HG03378 (cell line): ENCODE measurements around the gene ASRGL1.
"Not testable (repeated sequence)": the region's sequence is repeated elsewhere in the genome, so short reads cannot be mapped to it uniquely, and the experiment has no call there.

ENCODE experiments used
- ATAC-seq: cut with Tn5 transposase; IDR thresholded peaks from one replicate; pipeline ENCODE4 v1.9.1; 2021; ENCODE audit warnings: mild to moderate bottlenecking, moderate library complexity; ENCODE audit not compliant: unreplicated experiment

ASRGL1 gene

DNA sequence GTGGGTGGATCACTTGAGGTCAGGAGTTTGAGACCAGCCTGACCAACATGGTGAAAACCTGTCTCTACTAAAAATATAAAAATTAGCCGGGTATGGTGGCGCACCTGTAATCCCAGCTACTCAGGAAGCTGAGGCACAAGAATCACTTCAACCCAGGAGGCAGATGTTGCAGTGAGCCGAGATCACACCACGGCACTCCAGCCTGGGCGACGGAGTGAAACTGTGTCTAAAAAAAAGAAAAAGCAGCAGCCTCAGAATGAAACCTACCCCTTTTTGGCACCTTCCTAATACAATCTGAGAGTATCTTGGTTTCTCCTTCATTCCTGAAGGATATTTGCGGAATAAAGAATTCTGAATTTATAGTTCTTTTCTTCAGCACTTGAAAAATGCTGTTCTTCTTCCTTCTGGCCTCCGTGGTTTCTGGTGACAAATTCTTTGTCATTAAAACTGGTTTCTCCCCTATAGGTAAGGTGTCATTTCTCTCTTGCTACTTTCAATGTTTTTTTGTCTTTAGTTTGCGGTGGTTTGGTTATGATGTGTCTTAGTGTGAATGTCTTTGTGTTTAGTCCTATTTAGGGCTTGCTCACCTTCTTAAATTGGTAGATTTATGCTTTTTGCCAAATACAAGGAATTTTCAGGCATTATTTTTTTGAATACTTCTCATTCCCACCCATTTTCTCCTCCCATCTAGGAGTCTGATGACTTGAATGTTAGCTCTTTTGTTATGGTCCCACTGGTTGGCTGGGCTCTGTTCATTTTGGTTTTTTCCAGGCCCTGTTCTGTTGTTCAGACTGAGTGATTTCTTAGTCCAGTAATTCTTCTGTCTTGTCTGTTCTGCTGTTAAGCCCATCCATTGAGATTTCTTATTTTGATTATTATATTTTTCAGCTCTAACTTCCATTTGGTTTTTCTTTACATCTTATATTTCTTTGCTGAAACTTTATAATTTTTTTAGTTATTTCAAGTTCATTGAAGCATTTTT, 15.4 kb downstream of the ASRGL1 start:
- ATAC-seq = no peak

DNA sequence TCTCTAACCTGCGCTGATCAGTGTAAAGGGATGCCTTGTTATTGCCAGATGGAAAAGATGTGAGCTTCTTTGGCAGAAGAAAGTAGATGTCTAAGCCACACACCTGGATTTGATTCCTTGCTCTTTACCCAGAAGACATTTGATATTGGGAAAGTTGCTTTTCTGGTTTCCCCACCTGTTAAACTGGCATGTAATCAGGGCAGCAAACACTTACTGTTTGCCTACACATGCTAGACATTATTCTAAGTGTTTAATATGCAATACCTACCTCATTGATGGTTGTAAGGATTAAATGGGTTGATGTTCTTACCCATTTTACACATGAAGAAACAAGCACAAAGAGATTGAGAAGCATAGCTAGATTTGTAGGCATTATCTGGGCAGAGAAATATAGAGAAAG, 16.6 kb downstream of the ASRGL1 start:
- no peak for ATAC-seq

DNA sequence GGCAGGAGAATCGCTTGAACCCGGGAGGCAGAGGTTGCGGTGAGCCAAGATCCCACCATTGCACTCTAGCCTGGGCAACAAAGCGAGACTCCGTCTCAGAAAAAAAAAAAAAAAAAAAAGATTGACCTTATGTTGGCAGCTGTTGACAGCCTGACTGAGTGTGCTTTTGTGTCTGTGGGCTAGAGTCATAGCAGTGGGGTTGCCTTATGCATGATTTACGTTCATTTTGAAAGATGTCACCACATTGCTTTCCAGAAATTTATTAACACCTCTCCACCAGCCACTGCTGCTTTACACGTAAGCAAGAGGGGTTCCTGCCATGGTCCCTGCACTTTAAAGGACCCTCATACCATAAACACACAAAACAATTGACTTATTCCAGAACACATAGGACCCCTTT, 21.0 kb downstream of the ASRGL1 start:
- ATAC-seq = no peak

DNA sequence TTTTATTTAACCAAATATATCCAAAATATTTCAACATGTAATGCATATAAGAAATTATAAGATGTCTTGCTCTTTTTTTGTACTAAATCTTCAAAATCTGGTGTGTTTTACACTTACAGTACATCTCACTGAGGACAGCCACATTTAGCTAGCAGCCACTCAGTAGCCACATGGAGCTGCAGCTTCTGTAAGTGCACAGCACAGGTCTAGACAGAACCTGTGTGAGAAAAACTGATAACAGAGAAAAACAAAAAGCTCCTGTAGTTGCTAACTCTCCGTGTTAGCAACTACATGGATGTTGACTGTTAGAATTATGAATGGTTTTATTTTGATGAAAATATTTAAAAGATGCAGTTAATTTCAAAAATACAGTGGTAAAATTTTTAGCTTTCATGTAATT, 22.2 kb downstream of the ASRGL1 start:
- no peak for ATAC-seq

DNA sequence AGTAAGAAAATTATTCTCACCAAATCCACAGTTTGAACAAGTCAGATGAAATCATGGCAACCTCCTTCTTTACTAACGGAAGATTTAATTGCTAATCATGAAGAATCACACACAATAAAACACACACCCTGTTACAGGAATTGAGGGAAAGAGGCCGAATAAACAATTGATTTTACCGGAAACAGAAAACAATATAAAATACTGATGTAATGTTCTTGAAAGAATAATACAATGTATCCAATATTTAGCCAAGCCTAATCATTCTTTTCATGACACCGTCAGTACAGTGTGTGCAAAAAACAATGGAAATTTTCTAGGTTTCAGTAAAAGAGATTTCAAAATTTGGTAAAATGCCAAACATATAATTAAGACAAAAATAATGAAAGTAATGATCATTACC, 23.4 kb downstream of the ASRGL1 start:
- no peak for ATAC-seq

DNA sequence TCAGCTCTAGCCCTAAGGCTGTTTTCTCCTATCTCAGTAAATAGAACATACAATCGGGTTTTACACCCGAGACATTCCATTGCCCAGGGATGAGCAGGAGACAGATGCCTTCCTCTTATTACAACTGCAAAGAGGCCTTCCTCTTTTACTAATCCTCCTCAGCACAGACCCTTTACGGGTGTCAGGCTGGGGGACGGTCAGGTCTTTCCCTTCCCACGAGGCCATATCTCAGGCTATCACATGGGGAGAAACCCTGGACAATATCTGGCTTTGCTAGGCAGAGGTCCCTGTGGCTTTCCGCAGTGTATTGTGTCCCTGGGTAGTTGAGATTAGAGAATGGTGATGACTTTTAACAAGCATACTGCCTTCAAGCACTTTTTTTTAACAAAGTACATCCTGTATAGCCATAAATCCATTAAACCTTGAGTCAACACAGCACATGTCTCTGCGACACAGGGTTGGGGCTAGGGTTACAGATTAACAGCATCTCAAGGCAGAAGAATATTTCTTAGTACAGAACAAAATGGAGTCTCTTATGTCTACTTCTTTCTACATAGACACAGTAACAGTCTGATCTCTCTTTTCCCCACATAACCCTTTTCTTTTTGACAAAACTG, 31.7 kb downstream of the ASRGL1 start:
- ATAC-seq = not testable (repeated sequence)

DNA sequence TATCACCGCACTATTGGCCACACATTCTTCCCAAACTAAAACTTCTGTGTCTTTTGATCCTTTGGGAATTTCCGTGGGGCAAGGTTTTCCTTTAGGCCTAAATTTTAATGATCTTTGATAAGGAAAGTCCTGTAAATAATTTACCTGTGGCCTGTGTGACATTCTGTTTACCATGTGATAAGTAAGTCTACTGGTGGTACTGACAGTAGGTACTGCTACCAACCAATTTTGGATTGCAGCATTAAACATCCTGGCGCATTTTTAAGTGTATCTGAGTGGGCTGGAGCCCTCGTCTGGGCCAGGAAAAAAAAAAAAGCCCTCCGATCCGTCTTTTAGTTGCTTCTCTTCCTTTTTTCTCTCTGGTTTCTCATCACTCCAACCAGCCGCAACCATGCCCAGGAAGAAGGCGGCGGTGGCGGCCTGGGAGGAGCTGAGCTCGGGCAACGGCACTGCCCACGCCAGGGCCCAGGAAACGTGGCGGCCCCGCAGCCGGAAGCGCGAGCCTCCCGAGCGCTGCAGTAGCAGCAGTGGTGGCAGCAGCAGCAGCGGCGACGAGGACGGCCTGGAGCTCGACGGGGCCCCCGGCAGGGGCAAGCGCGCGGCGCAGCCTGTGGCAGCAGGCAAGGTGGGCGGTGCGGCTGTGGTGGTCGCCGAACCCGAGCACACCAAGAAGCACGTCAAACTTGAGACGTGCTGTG, 33.6 kb downstream of the ASRGL1 start:
- no peak for ATAC-seq

DNA sequence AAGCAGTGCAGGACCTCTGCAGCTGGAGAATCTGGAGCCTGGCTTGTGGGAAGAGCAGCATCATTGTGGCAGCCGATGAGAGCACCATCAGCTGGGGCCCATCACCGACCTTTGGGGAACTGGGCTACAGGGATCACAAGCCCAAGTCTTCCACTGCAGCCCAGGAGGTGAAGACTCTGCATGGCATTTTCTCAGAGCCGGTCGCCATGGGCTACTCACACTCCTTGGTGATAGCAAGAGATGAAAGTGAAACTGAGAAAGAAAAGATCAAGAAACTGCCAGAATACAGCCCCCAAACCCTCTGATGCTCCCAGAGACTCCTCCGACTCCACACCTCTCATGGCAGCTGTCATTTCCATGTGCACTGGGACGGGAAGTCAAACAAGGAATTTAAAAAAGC, 35.6 kb downstream of the ASRGL1 start:
- no peak for ATAC-seq

DNA sequence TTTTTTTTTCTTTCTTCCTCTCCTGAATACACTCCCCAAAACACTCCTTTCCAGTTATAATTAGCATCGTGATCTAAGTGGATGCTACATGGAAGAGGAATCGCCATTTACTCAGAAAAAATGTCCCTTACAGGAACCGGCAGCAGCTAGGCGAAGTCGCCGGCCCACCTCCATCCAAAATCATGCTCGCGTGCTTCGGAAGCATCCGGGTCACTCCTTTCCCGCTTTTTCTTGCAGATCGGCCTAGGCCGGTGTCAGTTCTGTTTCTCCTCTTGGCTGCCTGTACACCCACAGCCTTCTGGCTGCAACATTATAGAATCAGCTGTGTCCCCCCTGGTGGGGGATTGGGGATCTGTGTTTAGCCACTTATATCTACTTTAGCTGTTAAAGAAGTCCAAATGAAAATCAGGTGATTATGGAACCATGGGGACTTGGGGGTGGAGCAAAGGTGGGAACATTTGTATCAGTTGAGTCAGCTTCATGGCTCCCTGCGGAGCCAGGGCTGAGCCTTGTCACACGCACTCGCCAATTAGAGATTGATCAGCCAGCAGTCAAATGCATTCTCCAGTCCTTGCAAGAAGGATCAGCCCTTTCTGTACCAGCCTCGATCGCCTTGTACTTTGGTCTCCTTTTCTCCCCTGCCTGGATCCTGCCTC, 36.3 kb downstream of the ASRGL1 start:
- no peak for ATAC-seq

DNA sequence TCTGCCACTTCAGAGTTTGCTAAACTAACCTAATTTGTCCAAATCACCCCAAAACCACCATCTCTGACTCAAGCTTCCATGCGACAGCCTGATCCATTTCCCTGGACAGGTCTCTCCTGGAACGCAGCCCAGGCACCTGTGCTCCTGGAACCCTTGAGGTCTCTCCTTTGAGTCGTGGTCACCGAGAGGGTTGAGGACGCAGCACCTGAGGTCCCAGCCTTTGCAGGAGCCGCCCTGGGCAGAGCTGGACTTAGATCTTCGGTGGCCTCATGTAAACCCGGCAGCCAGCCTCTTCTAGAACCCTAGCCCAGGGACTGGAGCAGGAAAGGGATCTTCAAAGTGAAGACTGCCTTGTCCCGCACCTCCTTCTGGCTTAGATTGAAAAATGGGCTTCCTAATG, 37.6 kb downstream of the ASRGL1 start:
- no peak for ATAC-seq

DNA sequence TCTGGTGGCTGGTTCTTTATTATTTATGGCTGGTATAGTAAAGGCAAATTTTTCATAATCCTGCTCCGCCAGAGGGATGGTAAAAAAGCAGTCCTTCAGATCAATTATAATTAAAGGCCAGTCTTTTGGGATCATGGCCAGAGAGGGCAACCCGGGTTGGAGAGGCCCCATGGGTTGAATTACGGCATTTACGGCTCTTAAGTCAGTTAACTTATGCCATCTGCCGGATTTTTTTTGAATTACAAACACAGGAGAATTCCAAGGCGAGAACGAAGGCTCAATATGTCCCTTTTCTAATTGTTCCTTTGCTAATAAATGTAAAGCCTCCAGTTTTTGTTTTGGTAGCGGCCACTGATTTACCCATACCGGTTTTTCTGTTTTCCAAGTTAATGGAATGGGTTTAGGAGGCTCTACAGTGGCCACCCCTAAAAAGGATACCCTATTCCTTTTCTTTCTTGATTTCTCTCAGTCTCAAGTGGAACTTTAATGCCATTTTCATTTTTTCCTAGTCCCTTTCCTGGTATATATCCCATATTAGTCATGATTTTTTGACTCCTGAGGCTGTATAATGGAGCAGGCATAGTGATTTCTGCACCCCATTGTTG, 41.3 kb downstream of the ASRGL1 start:
- ATAC-seq = not testable (repeated sequence)

DNA sequence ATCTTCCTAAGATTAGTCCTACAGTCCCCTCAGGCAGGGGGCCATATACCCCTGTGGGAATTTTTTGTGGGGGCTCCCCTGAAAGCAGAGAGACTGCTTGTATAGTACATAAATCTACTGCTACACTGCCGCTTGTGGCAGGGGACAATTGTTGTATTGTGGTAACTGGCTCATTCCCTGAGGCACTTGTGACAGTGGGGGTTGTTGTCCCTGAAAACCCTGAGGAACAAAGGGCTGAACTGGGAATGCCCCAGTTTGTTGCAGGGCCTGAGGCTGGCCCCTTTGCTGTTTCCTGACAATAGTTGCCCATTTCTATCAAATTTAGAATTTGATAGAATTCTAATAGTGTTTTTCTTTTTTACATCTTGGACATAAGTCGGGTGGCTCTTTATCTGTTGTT, 42.3 kb downstream of the ASRGL1 start:
- ATAC-seq = not testable (repeated sequence)

DNA sequence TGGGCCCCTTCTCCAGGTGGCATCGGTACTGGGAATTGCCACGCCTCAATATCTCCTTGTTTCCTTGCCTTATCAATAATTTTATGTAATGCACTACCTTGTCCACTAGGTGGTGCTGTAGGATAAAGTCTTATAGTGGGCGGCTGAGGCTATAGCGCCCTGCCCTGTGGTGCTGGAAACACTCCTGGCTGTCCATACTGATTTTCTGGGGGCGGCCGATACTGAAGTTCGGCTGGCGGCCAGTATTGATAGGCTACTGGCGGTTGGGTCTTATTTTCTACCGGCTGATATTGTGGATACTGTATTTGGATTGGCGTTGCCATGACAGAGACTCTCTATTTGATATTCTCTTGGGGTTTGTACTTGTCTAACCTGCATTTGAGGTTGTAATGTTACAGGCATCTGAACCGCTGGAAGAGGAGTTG, 43.6 kb downstream of the ASRGL1 start:
- ATAC-seq = not testable (repeated sequence)

DNA sequence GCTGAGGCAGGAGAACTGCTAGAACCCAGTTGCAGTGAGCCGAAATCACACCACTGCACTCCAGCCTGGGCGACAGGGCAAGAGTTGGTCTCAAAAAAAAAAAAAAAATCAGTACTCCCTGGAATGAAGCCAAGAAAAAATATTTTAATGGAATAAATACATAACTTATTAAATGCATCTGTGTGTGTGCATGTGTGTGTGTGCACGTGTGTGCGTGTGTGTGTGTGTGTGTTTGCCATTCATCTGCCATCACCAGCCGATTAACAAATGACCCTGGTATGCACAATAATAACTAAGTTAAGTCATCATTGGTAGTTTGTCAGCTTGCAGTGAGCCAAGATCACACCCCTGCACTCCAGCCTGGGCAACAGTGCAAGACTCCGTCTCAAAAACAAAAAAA, 46.6 kb downstream of the ASRGL1 start:
- ATAC-seq = no peak

DNA sequence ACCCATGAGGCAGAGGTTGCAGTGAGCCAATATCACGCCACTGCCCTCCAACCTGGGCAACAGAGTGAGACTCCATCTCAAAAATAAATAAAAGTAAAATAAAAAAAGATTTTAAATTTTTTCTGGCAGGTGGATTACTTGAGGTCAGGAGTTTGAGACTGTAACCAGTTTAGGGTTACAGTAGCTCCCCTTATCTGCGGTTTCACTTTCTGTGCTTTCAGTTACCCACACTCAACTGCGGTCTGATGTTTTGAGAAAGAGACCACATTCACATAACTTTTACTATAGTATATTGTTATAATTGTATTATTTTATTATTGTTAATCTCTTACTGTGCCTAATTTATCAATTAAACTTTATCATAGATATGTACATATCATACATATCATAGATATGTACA, 48.8 kb downstream of the ASRGL1 start:
- not testable (repeated sequence) for ATAC-seq

DNA sequence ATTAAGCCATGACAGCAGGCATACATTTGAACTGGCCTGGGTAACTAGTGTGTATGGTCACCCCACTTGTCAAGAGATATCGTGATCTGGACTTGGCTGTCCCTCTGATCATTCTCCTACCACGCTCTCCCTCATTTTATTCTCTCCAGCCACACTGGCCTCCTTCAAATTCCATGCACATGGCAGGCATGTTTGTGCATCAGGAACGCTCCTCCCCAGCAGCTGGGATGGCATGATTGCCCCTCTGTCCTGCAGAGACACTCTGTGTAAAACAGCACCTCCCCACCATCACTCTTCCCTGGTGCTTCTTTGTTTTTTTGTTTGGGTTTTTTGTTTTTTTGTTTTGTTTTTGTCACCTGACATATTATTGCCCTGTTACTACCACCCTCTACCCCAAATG, 50.1 kb downstream of the ASRGL1 start:
- no peak for ATAC-seq

DNA sequence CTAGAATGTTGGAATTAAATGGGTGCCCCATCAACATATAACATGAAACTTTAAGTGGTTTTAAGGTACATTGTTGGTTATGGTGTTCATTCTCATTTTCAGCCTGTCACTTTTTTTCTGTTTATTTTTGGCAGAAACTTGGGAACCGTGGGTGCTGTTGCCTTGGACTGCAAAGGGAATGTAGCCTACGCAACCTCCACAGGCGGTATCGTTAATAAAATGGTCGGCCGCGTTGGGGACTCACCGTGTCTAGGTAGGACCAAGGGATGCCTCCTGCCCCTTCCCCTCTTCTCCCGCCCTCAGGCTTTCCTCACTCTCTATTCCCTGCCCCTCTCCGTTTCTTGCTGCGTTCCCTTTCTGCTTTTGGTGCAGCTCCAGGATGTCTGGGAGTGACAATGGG, 51.8 kb downstream of the ASRGL1 start:
- no peak for ATAC-seq

DNA sequence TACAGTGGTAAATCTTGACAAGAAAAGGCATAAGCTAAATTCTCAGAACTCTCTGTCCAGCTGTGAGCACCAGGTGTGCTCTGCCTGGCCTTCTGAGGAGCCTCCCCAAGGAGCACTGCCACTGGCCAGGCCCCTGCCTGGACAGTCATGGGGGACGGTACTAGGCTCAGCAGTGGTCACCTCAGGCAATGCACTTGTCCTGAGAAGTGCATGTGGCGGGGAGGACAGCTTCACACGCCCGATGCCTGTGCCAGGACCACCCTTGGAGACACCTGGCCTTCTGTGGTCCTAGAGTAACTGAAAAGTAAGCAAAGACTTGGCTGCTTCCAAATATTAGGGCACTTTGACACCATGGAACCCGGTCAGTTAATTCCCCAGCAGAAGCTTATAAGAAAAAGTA, 53.0 kb downstream of the ASRGL1 start:
- ATAC-seq = no peak

DNA sequence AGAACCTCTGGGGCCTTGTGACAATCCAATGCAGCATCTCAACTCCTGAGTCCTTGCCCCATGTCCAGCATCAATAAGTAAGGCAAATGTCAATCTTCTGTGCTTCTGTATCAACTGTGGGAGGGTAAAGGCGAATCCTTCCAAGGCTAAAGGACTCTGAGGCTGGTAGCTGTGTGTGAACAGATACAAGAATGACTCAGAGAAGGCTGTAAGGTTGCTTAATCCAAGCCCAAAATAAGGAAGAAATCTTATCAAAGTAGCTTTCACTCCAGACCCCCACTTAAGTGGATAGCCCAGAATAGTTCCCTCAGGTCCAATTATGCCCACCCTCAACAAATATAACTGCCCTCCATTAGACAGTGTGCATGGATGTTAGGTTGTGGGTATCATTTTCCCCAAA, 53.5 kb downstream of the ASRGL1 start:
- no peak for ATAC-seq

DNA sequence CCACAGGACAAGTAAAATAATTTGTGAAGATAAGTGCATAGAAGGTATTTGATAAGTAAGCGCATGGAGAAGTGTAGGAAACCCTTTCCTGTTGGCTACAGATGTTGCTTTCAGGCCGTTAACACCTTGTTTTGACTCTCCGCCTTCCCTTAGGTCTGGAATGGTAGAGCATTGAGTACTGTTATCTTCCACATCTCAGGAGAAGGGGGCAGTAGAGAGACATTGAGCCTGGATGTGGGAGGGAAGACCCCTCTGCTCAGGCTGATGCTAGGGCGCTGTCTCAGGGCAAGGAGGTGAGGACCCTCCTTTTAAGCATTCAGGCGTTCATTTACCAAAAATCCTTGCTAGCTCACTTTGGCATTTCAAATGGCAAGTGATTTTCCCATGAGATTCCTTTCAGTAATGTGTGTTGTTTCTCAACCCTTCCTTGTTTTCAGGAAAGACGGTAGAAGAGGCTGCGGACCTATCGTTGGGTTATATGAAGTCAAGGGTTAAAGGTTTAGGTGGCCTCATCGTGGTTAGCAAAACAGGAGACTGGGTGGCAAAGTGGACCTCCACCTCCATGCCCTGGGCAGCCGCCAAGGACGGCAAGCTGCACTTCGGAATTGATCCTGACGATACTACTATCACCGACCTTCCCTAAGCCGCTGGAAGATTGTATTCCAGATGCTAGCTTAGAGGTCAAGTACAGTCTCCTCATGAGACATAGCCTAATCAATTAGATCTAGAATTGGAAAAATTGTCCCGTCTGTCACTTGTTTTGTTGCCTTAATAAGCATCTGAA, 54.6 kb downstream of the ASRGL1 start:
- ATAC-seq = no peak
